Fibroblast of skin of right quadriceps (primary cell): Measurements from ENCODE around the gene LPCAT2.
"Not testable (repeated sequence)": the region's sequence is repeated elsewhere in the genome, so short reads cannot be mapped to it uniquely, and the experiment has no call there.

Source experiments
- DNase-seq: peaks from one replicate; pipeline ENCODE4 v3.0.0-alpha.2; 2013

Gene LPCAT2

DNA sequence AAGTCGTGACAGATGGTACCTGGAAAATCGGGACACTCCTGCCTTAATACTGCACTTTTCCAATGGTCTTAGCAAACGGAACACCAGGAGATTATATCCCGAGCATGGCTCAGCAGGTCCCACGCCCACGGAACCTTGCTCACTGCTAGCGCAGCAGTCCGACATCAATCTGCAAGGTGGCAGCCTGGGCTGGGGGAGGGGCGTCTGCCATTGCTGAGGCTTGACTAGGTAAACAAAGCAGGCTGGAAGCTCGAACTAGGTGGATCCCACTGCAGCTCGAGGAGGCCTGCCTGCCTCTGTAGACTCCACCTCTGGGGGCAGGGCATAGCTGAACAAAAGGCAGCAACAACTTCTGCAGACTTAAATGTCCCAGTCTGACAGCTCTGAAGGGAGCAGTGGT, 106.8 kb downstream of the LPCAT2 start:
- not testable (repeated sequence) for DNase-seq

DNA sequence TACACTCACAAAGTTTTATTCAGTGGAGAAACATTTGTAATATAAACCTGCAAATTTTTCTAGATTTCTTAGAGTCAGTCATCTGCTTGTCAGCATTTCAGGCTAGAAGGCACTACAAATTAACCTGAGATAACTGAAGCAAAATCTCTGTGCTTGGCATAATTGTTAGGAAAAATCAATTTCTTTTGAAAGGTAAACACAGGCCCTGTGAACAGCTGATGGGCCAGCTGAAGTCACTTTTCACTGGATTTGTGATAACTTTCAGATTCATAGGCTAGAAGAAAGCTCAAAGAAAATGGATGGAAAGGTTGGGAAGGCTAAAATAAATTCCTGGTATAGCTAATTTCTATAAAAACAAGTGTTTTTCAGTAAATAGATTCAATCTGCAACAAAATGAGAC, 112.9 kb downstream of the LPCAT2 start:
- DNase-seq = no peak

DNA sequence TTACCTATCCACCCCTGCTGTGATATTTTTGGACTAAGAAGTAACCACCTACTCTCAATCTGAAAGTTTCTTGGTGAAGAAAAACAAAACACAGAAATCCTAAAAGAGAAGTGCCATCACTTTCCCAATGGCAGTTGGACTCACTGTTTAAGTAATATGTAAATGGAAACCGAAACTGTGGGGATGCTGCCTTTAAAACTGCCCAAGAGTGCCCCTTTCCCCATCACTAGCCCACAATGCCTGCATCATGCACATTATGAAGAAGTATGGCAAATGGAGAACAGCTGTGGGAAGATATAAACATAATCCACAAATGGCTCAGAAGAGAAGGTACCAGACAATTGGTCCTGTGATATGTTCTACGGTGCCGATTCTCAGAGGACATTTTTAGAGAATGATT, 113.4 kb downstream of the LPCAT2 start:
- no peak for DNase-seq

GRCh38 chr16:55622930-55623561, 114.2 kb downstream of the LPCAT2 start:
- no peak for DNase-seq

- no peak for DNase-seq
Observed at GRCh38 chr16:55623640-55624039, 114.8 kb downstream of the LPCAT2 start.

- DNase-seq = no peak
Observed at GRCh38 chr16:55624696-55625095, 115.8 kb downstream of the LPCAT2 start.

GRCh38 chr16:55625843-55626242, 117.0 kb downstream of the LPCAT2 start:
- DNase-seq = no peak

DNA sequence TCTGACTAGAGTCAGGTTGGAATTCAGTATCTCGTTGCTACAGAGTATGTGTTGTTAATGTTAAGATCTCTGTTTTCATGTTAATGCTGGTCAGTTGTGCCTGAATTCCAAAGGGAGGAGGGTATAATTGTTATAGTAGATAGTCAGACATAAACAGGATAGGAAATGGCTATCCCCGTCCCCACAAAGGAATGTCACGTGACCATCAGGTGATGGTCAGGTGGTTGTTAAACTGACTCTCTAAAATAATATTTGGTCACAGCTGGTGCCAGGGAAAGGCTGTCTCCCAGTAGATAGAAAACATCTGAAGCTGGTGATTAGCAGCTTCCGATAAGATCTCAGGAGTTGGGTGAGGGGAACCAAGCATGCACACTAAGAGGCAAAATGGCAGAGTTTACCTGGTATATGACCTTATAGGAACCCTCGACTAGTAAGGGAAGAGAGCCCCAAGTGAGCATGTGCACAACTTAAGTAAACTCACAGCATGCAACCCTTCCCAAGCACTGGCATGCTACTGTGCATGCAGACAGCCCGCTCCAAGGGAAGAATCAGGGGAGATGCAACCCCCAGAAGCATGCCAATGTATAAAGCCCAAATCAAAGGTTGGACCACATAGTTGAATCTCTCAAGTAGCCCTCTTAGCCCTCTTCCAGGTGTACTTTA, 119.6 kb downstream of the LPCAT2 start:
- no peak for DNase-seq

- DNase-seq = no peak
Observed at GRCh38 chr16:55630774-55631173, 121.9 kb downstream of the LPCAT2 start.

GRCh38 chr16:55632259-55632658, 123.4 kb downstream of the LPCAT2 start:
- DNase-seq = no peak

GRCh38 chr16:55634193-55634592, 125.3 kb downstream of the LPCAT2 start:
- no peak for DNase-seq
